Liver (tissue), 9 donors: ENCODE results near the gene FLII. TPM values are rescaled to one million over a fixed set of nuclear protein-coding genes. Genes with fewer than 3 reads are reported as not detected.

Source experiments
- DNase-seq: peaks from one replicate; pipeline ENCODE4 v3.0.0-alpha.2; 2017; ENCODE audit warnings: low spot score
- H3K27ac ChIP-seq, 2 donors: one replicate each; pipeline ENCODE4 v1.7.0; 2013; ENCODE audit warnings: inconsistent platforms in 2 of 2, low read length in 2 of 2, control low read depth in 1 of 2, low read depth in 1 of 2, mild to moderate bottlenecking in 1 of 2
- H3K27me3 ChIP-seq, 4 donors: one replicate each; pipeline versions ENCODE4 v1.6.1 to v1.7.0; 2013; ENCODE audit warnings: low read length in 3 of 4, inconsistent platforms in 1 of 4, mild to moderate bottlenecking in 1 of 4, moderate library complexity in 1 of 4; ENCODE audit not compliant: control insufficient read depth in 4 of 4, insufficient read depth in 4 of 4
- H3K36me3 ChIP-seq, 4 donors: one replicate each; pipeline versions ENCODE4 v1.6.1 to v1.7.0; 2013; ENCODE audit warnings: low read length in 3 of 4, mild to moderate bottlenecking in 3 of 4, low read depth in 1 of 4, moderate library complexity in 1 of 4; ENCODE audit not compliant: control insufficient read depth in 4 of 4, insufficient read depth in 3 of 4
- H3K4me1 ChIP-seq, 4 donors: one replicate each; pipeline versions ENCODE4 v1.6.1 to v1.7.0; 2013; ENCODE audit warnings: low read length in 3 of 4, mild to moderate bottlenecking in 3 of 4, moderate library complexity in 1 of 4; ENCODE audit not compliant: control insufficient read depth in 4 of 4, insufficient read depth in 4 of 4
- H3K4me3 ChIP-seq, 3 donors: one replicate each; pipeline versions ENCODE4 v1.6.1 to v1.7.0; 2013; ENCODE audit warnings: low read length in 3 of 3, control low read depth in 1 of 3, low read depth in 1 of 3, mild to moderate bottlenecking in 1 of 3
- H3K9ac ChIP-seq, 2 donors: one replicate each; pipeline ENCODE4 v1.7.0; 2013; ENCODE audit warnings: low read length in 2 of 2, mild to moderate bottlenecking in 2 of 2, moderate library complexity in 2 of 2, control low read depth in 1 of 2, low read depth in 1 of 2
- H3K9me3 ChIP-seq, 4 donors: one replicate each; pipeline versions ENCODE4 v1.6.1 to v1.7.0; 2013; ENCODE audit warnings: low read length in 3 of 4; ENCODE audit not compliant: control insufficient read depth in 4 of 4
- EGR1 ChIP-seq, 2 donors: IDR thresholded peaks; 2 replicates each; pipeline ENCODE4 v1.6.1; 2016 to 2018; ENCODE audit warnings: antibody characterized with exemption in 2 of 2, low read depth in 2 of 2
- FOXA1 ChIP-seq: IDR thresholded peaks from 2 replicates; pipeline ENCODE4 v1.6.1; 2016; ENCODE audit warnings: antibody characterized with exemption
- FOXA2 ChIP-seq: IDR thresholded peaks from 2 replicates; pipeline ENCODE4 v1.6.1; 2016; ENCODE audit warnings: antibody characterized with exemption
- HNF4A ChIP-seq, 2 donors: conservative IDR thresholded peaks; 2 replicates each; pipeline ENCODE4 v1.6.1; 2016; ENCODE audit warnings: antibody characterized with exemption in 2 of 2, mild to moderate bottlenecking in 2 of 2
- HNF4G ChIP-seq: IDR thresholded peaks from 2 replicates; pipeline ENCODE4 v1.6.1; 2016; ENCODE audit warnings: antibody characterized with exemption
- JUND ChIP-seq, 2 donors: IDR thresholded peaks; 2 replicates each; pipeline ENCODE4 v1.6.1; 2016; ENCODE audit warnings: antibody characterized with exemption in 2 of 2
- MAX ChIP-seq: IDR thresholded peaks from 2 replicates; pipeline ENCODE4 v1.6.1; 2016; ENCODE audit warnings: antibody characterized with exemption
- RAD21 ChIP-seq, 2 donors: IDR thresholded peaks; 2 replicates each; pipeline ENCODE4 v1.6.1; 2016; ENCODE audit warnings: antibody characterized with exemption in 2 of 2, mild to moderate bottlenecking in 2 of 2
- REST ChIP-seq: IDR thresholded peaks from 2 replicates; pipeline ENCODE4 v1.6.1; 2016; ENCODE audit warnings: antibody characterized with exemption, mild to moderate bottlenecking
- RXRA ChIP-seq, 2 donors: IDR thresholded peaks; 2 replicates each; pipeline ENCODE4 v1.6.1; 2017 to 2018; ENCODE audit warnings: antibody characterized with exemption in 2 of 2, mild to moderate bottlenecking in 1 of 2
- SP1 ChIP-seq: IDR thresholded peaks from 2 replicates; pipeline ENCODE4 v1.6.1; 2018; ENCODE audit warnings: antibody characterized with exemption, mild to moderate bottlenecking
- TAF1 ChIP-seq: conservative IDR thresholded peaks from 2 replicates; pipeline ENCODE4 v1.6.1; 2016; ENCODE audit warnings: antibody characterized with exemption, mild to moderate bottlenecking
- YY1 ChIP-seq: IDR thresholded peaks from 2 replicates; pipeline ENCODE4 v1.6.1; 2016; ENCODE audit warnings: antibody characterized with exemption, mild to moderate bottlenecking
- WGBS: extraction: QIAGEN DNeasy Blood & Tissue Kit; methylation state at CpG from one replicate; pipeline ENCODE4 v1.1.7; 2013; 5-methylcytosine and 5-hydroxymethylcytosine counted together
- polyA plus RNA-seq, 2 donors: library from polyadenylated mRNA; stranded (reverse) in 1 of 2; unstranded in 1 of 2; fragments of 200-250 nt in 1 of 2; fragments of >200 nt in 1 of 2; fragmentation: Nextera tagmentation in 1 of 2; extraction: Ambion mirVana in 1 of 2; gene quantifications; one replicate each; pipeline versions ENCODE4 v1.2.1 to v1.2.3, GENCODE V29; 2013 to 2015
- total RNA-seq, 2 donors: library from RNA; depleted of rRNA; stranded (reverse); fragments of >200 nt; gene quantifications; one replicate each; pipeline ENCODE4 v1.2.3, GENCODE V29; 2014
- TF ChIP-seq, protein P1 (sequence below): IDR thresholded peaks from 2 replicates; pipeline ENCODE4 v1.6.1; 2016; ENCODE audit warnings: antibody characterized with exemption
- TF ChIP-seq, protein P2 (sequence below): IDR thresholded peaks from 2 replicates; pipeline ENCODE4 v1.6.1; 2016; ENCODE audit warnings: antibody characterized with exemption
- donor health status: healthy.
- donor health status: healthy.
- donor health status: healthy.
- donor health status: healthy.
- donor health status: healthy.

Gene FLII
- total and polyA plus RNA-seq, 4 donors, result 49.3 to 90.9 (median 76.3) TPM

GRCh38 chr17:18259621-18260331 is 1.2 kb upstream of the FLII start:
- peaks cover 24 to 46% (median 33%) of the 10 kb centered on the region in 4 donors for H3K4me1 ChIP-seq

DNA sequence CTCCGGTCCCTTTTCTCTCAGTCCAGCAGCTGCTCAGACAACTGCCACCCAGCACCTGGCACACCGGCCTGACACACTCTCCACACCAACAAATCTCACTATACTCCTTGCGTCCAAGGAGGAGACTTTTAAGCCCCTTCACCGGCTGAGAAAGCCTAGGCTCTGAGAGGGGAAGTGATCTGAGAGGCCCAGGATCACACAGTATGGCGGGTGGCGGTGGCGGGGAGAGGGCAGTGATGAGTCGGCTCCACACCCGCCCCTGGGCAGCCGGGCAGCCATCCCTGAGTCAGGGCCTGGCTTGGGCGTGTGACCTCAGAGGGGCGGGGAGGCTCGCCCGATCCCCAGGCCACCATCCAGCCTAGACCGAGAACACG is 569 bp downstream of the FLII start:
- DNase-seq, result peak; percentile 64
- H3K9me3 ChIP-seq, result no peaks in the 10 kb centered on the region
- TF ChIP-seq FOXA2 (no peak), HNF4G (no peak), YY1 (peak; percentile 86), RAD21 (IDR thresholded peaks at IDR 0.05) (no peak)
- TF ChIP-seq, protein P1, sequence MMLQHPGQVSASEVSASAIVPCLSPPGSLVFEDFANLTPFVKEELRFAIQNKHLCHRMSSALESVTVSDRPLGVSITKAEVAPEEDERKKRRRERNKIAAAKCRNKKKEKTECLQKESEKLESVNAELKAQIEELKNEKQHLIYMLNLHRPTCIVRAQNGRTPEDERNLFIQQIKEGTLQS, result no peak
- peak overlapping the region; percentile 66 to 72 for H3K9ac ChIP-seq
- peak overlapping the region; percentile 88 to 89 for H3K27ac ChIP-seq
- H3K4me3 ChIP-seq, result peak overlapping the region; percentile 83 to 92 (median 88)
- no peaks in the 10 kb centered on the region for H3K27me3 ChIP-seq
- WGBS, result under 1% methylated on average over 16 of the region's 16 CpGs
- peaks cover 24 to 53% (median 33%) of the 10 kb centered on the region in 4 donors for H3K4me1 ChIP-seq
- H3K36me3 ChIP-seq, result peaks cover 3 to 18% (median 16%) of the 10 kb centered on the region in 4 donors

More at GRCh38 chr17:18259621-18260331, 1.2 kb upstream of the FLII start:
- Histone ChIP-seq H3K9ac (peak overlapping the region in 1 of 2 donors; percentile 30), H3K36me3 (peaks cover 5 to 15% (median 11%) of the 10 kb centered on the region in 4 donors), H3K9me3 (no peaks in the 10 kb centered on the region), H3K27ac (peak overlapping the region; percentile 84 to 85), H3K27me3 (no peaks in the 10 kb centered on the region), H3K4me3 (peak overlapping the region; percentile 9 to 82 (median 80))
- DNase-seq, result no peak
- 72% methylated on average over 22 of the region's 22 CpGs for WGBS
- TF ChIP-seq EGR1 (IDR thresholded peaks at IDR 0.05; ENCODE audit: low read depth in 2 of 2), result no peak
- TF ChIP-seq MAX, result no peak
- TF ChIP-seq, protein P2, sequence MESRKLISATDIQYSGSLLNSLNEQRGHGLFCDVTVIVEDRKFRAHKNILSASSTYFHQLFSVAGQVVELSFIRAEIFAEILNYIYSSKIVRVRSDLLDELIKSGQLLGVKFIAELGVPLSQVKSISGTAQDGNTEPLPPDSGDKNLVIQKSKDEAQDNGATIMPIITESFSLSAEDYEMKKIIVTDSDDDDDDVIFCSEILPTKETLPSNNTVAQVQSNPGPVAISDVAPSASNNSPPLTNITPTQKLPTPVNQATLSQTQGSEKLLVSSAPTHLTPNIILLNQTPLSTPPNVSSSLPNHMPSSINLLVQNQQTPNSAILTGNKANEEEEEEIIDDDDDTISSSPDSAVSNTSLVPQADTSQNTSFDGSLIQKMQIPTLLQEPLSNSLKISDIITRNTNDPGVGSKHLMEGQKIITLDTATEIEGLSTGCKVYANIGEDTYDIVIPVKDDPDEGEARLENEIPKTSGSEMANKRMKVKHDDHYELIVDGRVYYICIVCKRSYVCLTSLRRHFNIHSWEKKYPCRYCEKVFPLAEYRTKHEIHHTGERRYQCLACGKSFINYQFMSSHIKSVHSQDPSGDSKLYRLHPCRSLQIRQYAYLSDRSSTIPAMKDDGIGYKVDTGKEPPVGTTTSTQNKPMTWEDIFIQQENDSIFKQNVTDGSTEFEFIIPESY, result no peak
- no peak for TF ChIP-seq FOXA2

- Histone ChIP-seq H3K4me1 (peaks cover 24 to 52% (median 33%) of the 10 kb centered on the region in 4 donors), H3K27me3 (no peaks in the 10 kb centered on the region), H3K9ac (peak overlapping the region; percentile 66 to 72), H3K9me3 (no peaks in the 10 kb centered on the region), H3K4me3 (peak overlapping the region; percentile 83 to 92 (median 88)), H3K27ac (peak overlapping the region; percentile 88 to 89), H3K36me3 (peaks cover 6 to 21% (median 18%) of the 10 kb centered on the region in 4 donors)
- WGBS, result 38% methylated on average over 18 of the region's 18 CpGs
- DNase-seq, result peak; percentile 63
- TF ChIP-seq, protein P2, result no peak
- TF ChIP-seq SP1 (no peak), FOXA1 (no peak), RXRA (IDR thresholded peaks at IDR 0.05) (no peak), REST (no peak), YY1 (no peak), TAF1 (no peak), HNF4A (conservative IDR thresholded peaks at IDR 0.05) (no peak), HNF4G (no peak), RAD21 (IDR thresholded peaks at IDR 0.05) (no peak), MAX (no peak), EGR1 (IDR thresholded peaks at IDR 0.05; ENCODE audit: low read depth in 2 of 2) (no peak), JUND (IDR thresholded peaks at IDR 0.05) (no peak)
- TF ChIP-seq, protein P1, result no peak
These were observed 1.1 kb downstream of the FLII start for GRCh38 chr17:18257268-18257981.
